Measurements from ENCODE around the gene SSH3. TPM values are rescaled to one million over a fixed set of nuclear protein-coding genes. Genes with fewer than 3 reads are reported as not detected.

SSH3 gene
- total RNA-seq, 1 experiment from 2014 or later = 89.6 TPM

- Histone ChIP-seq H3K4me1 (peaks cover 36% of the 10 kb centered on the region), H3K4me3 (ENCODE audit: low read depth, low read length) (no peak overlapping the region), H3K36me3 (ENCODE audit: control insufficient read depth, insufficient read depth, low read length) (no peaks in the 10 kb centered on the region), H3K27me3 (replicated peaks; ENCODE audit: control insufficient read depth, insufficient read depth, low read length) (no peaks in the 10 kb centered on the region), H3K9me3 (no peaks in the 10 kb centered on the region)
- POLR2A ChIA-PET = no interaction called here
- Mint-ChIP-seq H3K27me3 (ENCODE audit: insufficient read depth, unreplicated experiment) (no peaks in the 10 kb centered on the region), H3K4me1 (ENCODE audit: low read depth, unreplicated experiment) (peaks cover 14% of the 10 kb centered on the region), H3K27ac (ENCODE audit: unreplicated experiment) (no peak overlapping the region), H3K36me3 (ENCODE audit: insufficient read depth, unreplicated experiment) (peaks cover 14% of the 10 kb centered on the region), H3K9me3 (ENCODE audit: unreplicated experiment) (no peaks in the 10 kb centered on the region), H3K4me3 (ENCODE audit: unreplicated experiment) (no peak overlapping the region)
- no TSS peak for BruUV-seq (replicated peaks)
- intact Hi-C loops (cut with micrococcal nuclease; ENCODE audit: unreplicated experiment) = loop anchor here (1.0 kb wide), 2 partner anchors 16 to 24 kb away; no protein-coding TSS in a partner anchor
- DNase-seq = no peak
- TF ChIP-seq CTCF (IDR thresholded peaks at IDR 0.05; ENCODE audit: insufficient read depth in 1 of 2, low read depth in 1 of 2, low read length in 1 of 2, severe bottlenecking in 1 of 2, unreplicated experiment in 1 of 2) = no peak
- CTCF ChIA-PET = interaction anchor here (0.8 to 17.9 kb wide), 4 partner anchors 9 to 44 kb away, joined by 3 to 775 read pairs (median 28); partner anchors contain the start of genes CLCF1 and PPP1CA
Measured at GRCh38 chr11:67357831-67358670, 54.7 kb downstream of the SSH3 start.

Other genes starting within 250 kb of the SSH3 start
- gene RHOD, start 246.7 kb upstream of the SSH3 start, total RNA-seq (2022) = 14.2 and 17.1 TPM in 2 replicates
- 122 and 134 TPM in 2 replicates for gene KDM2A, start 184.3 kb upstream of the SSH3 start, total RNA-seq (2022)
- 113 and 120 TPM in 2 replicates for gene GRK2, start 37.1 kb upstream of the SSH3 start, total RNA-seq (2022)
- 83.3 and 88.6 TPM in 2 replicates for gene ANKRD13D, start 14.2 kb upstream of the SSH3 start, total RNA-seq (2022)
- gene POLD4, start 50.0 kb downstream of the SSH3 start, total RNA-seq (2022) = 29.8 and 30.8 TPM in 2 replicates
- 4.5 and 5.8 TPM in 2 replicates for gene CLCF1, start 70.1 kb downstream of the SSH3 start, total RNA-seq (2022)
- 55.1 and 63.5 TPM in 2 replicates for gene RAD9A, start 88.5 kb downstream of the SSH3 start, total RNA-seq (2022)
- 384 and 389 TPM in 2 replicates for gene PPP1CA, start 98.3 kb downstream of the SSH3 start, total RNA-seq (2022)
- 0.26 TPM in 1 of 2 replicates, not detected in the other for gene TBC1D10C, start 100.6 kb downstream of the SSH3 start, total RNA-seq (2022)
- gene CARNS1, start 112.1 kb downstream of the SSH3 start, total RNA-seq (2022) = 0.09 and 0.28 TPM in 2 replicates
- gene RPS6KB2, start 125.0 kb downstream of the SSH3 start, total RNA-seq (2022) = 109 and 116 TPM in 2 replicates
- gene PTPRCAP, start 134.2 kb downstream of the SSH3 start, total RNA-seq (2022) = 0.27 TPM in 1 of 2 replicates, not detected in the other
- gene CORO1B, start 139.9 kb downstream of the SSH3 start, total RNA-seq (2022) = 172 and 176 TPM in 2 replicates
- not detected in 2 replicates for gene GPR152, start 149.2 kb downstream of the SSH3 start, total RNA-seq (2022)
- gene CABP4, start 151.8 kb downstream of the SSH3 start, total RNA-seq (2022) = not detected in 2 replicates
- 47.9 and 52.2 TPM in 2 replicates for gene TMEM134, start 165.7 kb downstream of the SSH3 start, total RNA-seq (2022)
- 110 and 112 TPM in 2 replicates for gene AIP, start 179.5 kb downstream of the SSH3 start, total RNA-seq (2022)
- gene PITPNM1, start 201.8 kb downstream of the SSH3 start, total RNA-seq (2022) = 65.0 and 78.3 TPM in 2 replicates
- 96.1 and 99.4 TPM in 2 replicates for gene CDK2AP2, start 204.6 kb downstream of the SSH3 start, total RNA-seq (2022)
- gene CABP2, start 219.9 kb downstream of the SSH3 start, total RNA-seq (2022) = not detected in 2 replicates